HFFc6 (cell line): ENCODE results near the gene SLC28A3. TPM values are rescaled to one million over a fixed set of nuclear protein-coding genes. Genes with fewer than 3 reads are reported as not detected.
"Not testable (repeated sequence)": the region's sequence is repeated elsewhere in the genome, so short reads cannot be mapped to it uniquely, and the experiment has no call there.

Experiments used
- DNase-seq: peaks from one replicate; pipeline ENCODE4 v3.0.0-alpha.2; 2018
- H3K27ac Mint-ChIP-seq: 2 replicates; pipeline ENCODE4 v1.8.0; 2020; ENCODE audit warnings: mild to moderate bottlenecking, mixed read lengths
- H3K27me3 Mint-ChIP-seq: 2 replicates; pipeline ENCODE4 v1.8.0; 2021; ENCODE audit warnings: mild to moderate bottlenecking, moderate library complexity, mixed read lengths; ENCODE audit not compliant: insufficient read depth
- H3K36me3 Mint-ChIP-seq: 2 replicates; pipeline ENCODE4 v1.8.0; 2021; ENCODE audit warnings: low read depth, mixed read lengths
- H3K4me1 Mint-ChIP-seq: 2 replicates; pipeline ENCODE4 v1.8.0; 2020; ENCODE audit warnings: low read depth, mixed read lengths
- H3K4me3 Mint-ChIP-seq: 2 replicates; pipeline ENCODE4 v1.8.0; 2020; ENCODE audit warnings: mild to moderate bottlenecking, moderate library complexity, mixed read lengths
- H3K9me3 Mint-ChIP-seq: 2 replicates; pipeline ENCODE4 v1.8.0; 2020; ENCODE audit warnings: mild to moderate bottlenecking, mixed read lengths
- total RNA-seq, 6 experiments: library from RNA; stranded (reverse); fragmentation: NEBNext Ultra II Directional; extraction: Animal tissue kit (Norgen Biotek cat#: 25700); gene quantifications; 2 replicates in 1 of 6; 3 replicates in 5 of 6; pipeline ENCODE4 v1.2.3, GENCODE V29; 2021
- TF ChIP-seq, protein P1 (sequence below): fragments of 200-600 bp; sonication (generic); IDR thresholded peaks from 2 replicates; pipeline ENCODE4 v1.5.0; 2021; ENCODE audit warnings: antibody characterized with exemption, mild to moderate bottlenecking

SLC28A3 gene
- total RNA-seq, 6 experiments from 2014 or later, result 0.43 to 0.64 (median 0.54) TPM

DNA sequence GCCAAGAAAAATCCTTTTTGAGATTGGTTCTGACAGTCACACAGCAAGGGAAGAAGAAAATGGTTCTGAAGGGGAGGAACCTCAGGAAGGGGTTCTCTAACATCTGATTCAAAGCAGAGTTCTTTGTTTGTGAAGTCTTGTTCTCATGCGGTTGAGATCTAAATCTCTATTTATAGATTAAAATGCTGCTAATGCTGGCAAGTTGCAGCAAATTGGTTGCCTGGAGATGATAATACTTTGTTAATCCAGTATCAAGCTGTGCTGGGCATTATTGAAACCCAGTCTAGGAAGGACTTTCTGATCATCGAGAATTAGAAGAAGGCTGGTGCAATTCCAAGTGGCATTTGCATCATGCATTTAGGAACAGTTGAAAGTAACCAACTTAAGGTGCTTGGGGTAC, 34.0 kb upstream of the SLC28A3 start:
- peaks cover 5% of the 10 kb centered on the region for H3K27me3 Mint-ChIP-seq
- H3K4me3 Mint-ChIP-seq, result no peak overlapping the region
- H3K4me1 Mint-ChIP-seq, result peaks cover 7% of the 10 kb centered on the region
- no peak overlapping the region for H3K27ac Mint-ChIP-seq
- H3K9me3 Mint-ChIP-seq, result peaks cover 4% of the 10 kb centered on the region; the same call in 1 of the 2 replicates
- no peak for DNase-seq
- no peaks in the 10 kb centered on the region for H3K36me3 Mint-ChIP-seq
- TF ChIP-seq, protein P1, sequence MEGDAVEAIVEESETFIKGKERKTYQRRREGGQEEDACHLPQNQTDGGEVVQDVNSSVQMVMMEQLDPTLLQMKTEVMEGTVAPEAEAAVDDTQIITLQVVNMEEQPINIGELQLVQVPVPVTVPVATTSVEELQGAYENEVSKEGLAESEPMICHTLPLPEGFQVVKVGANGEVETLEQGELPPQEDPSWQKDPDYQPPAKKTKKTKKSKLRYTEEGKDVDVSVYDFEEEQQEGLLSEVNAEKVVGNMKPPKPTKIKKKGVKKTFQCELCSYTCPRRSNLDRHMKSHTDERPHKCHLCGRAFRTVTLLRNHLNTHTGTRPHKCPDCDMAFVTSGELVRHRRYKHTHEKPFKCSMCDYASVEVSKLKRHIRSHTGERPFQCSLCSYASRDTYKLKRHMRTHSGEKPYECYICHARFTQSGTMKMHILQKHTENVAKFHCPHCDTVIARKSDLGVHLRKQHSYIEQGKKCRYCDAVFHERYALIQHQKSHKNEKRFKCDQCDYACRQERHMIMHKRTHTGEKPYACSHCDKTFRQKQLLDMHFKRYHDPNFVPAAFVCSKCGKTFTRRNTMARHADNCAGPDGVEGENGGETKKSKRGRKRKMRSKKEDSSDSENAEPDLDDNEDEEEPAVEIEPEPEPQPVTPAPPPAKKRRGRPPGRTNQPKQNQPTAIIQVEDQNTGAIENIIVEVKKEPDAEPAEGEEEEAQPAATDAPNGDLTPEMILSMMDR, result no peak

DNA sequence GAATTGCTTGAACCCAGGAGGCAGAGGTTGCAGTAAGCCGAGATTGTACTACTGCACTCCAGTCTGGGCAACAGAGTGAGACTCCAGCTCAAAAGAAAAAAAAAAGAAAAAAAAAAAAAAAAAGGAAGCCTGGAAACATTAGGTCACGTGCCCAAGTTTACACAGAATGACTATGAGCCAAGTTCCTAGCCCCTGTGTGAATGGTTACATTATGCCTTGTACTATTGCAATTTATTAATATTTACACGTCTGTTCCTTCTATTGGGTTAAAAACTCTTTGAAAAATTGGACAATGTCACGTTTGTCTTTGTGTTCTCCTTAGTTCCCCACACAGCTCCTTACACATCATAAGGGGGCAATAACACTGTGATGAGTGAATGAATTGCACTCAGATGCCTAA, 33.5 kb upstream of the SLC28A3 start:
- H3K27me3 Mint-ChIP-seq, result peaks cover 5% of the 10 kb centered on the region
- H3K27ac Mint-ChIP-seq, result no peak overlapping the region
- no peaks in the 10 kb centered on the region for H3K36me3 Mint-ChIP-seq
- TF ChIP-seq, protein P1, result no peak
- peaks cover 7% of the 10 kb centered on the region for H3K4me1 Mint-ChIP-seq
- peaks cover 4% of the 10 kb centered on the region; the same call in 1 of the 2 replicates for H3K9me3 Mint-ChIP-seq
- DNase-seq, result no peak
- no peak overlapping the region for H3K4me3 Mint-ChIP-seq

DNA sequence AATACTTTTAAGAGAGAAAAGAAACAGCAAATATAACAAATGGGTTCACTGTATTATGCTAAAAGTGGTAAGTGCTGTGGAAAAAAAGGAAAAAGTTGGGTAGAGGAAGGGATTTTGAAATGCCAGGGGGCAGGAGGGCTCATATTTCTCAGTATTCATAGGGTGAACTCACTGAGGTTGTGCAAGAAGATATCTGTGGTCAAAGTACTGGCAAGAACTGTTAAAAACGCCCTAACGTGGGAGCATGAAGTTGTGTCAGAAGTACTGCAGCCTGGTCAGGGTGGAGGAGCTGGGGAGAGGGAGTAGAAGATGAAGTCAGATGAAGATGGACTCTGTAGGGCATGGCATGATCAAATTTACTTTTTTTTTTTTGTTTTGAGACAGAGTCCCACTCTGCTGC, 31.2 kb upstream of the SLC28A3 start:
- peak overlapping the region; percentile 8; the same call in 1 of the 2 replicates for H3K4me3 Mint-ChIP-seq
- peaks cover 4% of the 10 kb centered on the region; the same call in 1 of the 2 replicates for H3K9me3 Mint-ChIP-seq
- peaks cover 5% of the 10 kb centered on the region for H3K27me3 Mint-ChIP-seq
- no peak overlapping the region for H3K27ac Mint-ChIP-seq
- peaks cover 7% of the 10 kb centered on the region for H3K4me1 Mint-ChIP-seq
- DNase-seq, result peak; percentile 64
- TF ChIP-seq, protein P1, result no peak
- no peaks in the 10 kb centered on the region for H3K36me3 Mint-ChIP-seq

DNA sequence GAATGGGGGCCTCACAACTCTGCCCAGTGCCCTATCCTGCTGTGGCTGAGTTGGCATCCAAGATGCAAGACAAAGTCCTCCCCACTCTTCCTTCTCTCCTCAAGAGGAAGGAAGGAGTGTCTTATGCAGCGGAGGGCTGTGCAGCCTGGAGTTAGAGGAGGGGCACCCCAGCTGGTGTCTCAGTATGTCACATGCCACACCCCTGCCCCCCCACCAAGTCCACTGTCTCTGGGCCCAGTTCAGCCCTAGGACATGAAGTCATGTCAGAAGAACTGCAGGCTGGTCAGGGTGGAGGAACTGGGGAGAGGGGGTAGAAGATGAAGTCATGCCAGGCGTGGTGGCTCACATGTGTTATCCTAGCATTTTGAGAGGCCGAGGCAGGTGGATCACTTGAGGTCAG, 28.0 kb upstream of the SLC28A3 start:
- Mint-ChIP-seq H3K36me3 (no peaks in the 10 kb centered on the region), H3K4me1 (peaks cover 7% of the 10 kb centered on the region), H3K4me3 (no peak overlapping the region), H3K27ac (no peak overlapping the region), H3K27me3 (no peaks in the 10 kb centered on the region; the same call in 1 of the 2 replicates), H3K9me3 (peaks cover 4% of the 10 kb centered on the region; the same call in 1 of the 2 replicates)
- TF ChIP-seq, protein P1, result no peak
- DNase-seq, result no peak

DNA sequence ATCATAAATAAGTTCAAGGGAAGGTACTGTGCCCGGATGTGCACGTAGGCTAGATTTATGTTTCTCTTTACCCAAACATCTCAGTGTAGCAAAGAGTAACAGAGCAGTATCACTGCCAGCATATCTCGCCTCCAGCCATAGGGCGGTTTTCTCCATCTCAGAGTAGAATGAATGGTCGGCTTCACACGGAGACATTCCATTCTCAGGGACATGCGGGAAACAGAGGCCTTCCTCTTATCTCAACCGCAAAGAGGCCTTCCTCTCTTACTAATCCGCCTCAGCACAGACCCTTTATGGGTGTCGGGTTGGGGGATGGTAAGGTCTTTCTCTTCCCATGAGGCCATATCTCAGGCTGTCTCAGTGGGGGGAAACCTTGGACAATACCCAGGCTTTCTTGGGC, 27.2 kb upstream of the SLC28A3 start:
- not testable (repeated sequence) for H3K36me3 Mint-ChIP-seq, H3K4me1 Mint-ChIP-seq, DNase-seq, H3K4me3 Mint-ChIP-seq, H3K27me3 Mint-ChIP-seq, H3K9me3 Mint-ChIP-seq, H3K27ac Mint-ChIP-seq

DNA sequence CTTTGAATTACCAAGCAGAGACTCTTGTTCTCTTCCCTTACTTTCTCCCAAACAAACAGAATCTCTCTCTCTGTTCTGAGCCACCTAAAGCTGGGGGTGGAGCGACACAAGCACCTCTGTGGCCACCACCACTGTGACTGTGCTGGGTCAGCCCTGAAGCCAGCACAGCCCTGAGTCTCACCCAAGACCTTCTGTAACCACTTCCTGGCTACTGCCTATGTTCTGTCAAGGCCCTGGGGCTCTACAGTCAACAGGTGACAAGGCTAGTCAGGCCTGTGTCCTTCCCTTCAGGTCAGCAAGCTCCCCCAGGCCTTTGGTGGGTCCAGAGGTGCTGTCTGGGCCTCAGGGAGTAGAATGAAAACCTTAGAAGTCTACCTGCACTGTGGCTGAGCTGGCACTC, 26.1 kb upstream of the SLC28A3 start:
- Mint-ChIP-seq H3K27ac (no peak overlapping the region), H3K4me3 (no peak overlapping the region), H3K4me1 (peaks cover 3% of the 10 kb centered on the region), H3K9me3 (peaks cover 4% of the 10 kb centered on the region; the same call in 1 of the 2 replicates), H3K27me3 (no peaks in the 10 kb centered on the region; the same call in 1 of the 2 replicates), H3K36me3 (no peaks in the 10 kb centered on the region)
- DNase-seq, result no peak
- TF ChIP-seq, protein P1, result no peak

DNA sequence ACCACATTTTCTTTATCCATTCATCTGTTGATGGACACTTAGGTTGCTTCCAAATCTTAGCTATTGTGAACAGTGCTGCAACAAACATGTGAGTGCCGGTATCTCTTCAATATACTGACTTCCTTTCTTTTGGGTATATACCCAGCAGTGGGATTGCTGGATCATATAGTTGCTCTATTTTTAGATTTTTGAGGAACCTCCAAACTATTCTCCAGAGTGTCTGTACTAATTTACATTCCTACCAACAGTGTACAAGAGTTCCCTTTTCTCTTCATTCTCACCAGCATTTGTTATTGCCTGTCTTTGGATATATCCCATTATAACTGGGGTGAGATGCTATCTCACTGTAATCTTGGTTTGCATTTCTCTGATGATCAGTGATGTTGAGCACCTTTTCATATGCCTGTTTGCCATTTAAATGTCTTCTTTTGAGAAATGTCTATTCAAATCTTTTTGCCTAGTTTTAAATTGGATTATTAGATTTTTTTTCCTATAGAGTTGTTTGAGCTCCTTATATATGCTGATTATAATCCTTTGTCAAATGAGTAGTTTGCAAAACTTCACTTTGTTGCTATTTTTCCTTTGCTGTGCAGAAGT, 24.4 kb upstream of the SLC28A3 start:
- H3K27me3 Mint-ChIP-seq, result not testable (repeated sequence)

More for the DNA sequence above, 24.4 kb upstream of the SLC28A3 start:
- H3K4me3 Mint-ChIP-seq, H3K4me1 Mint-ChIP-seq, H3K27ac Mint-ChIP-seq, DNase-seq, H3K9me3 Mint-ChIP-seq, H3K36me3 Mint-ChIP-seq: not testable (repeated sequence)
